H1 (cell line): ENCODE data around the gene TMEM59L.

Source experiments
- EZH2 ChIP-seq: fragments of 200-600 bp; sonication (generic); IDR thresholded peaks from 2 replicates; pipeline ENCODE4 v1.7.1; 2012; ENCODE audit warnings: low read depth, mild to moderate bottlenecking, moderate library complexity, low read length, inconsistent platforms; ENCODE audit not compliant: severe bottlenecking
- JUND ChIP-seq: IDR thresholded peaks from 2 replicates; pipeline ENCODE4 v1.6.1; 2011; ENCODE audit warnings: mild to moderate bottlenecking, improper control_type of control experiment, low read length
- MAFK ChIP-seq: IDR thresholded peaks from 2 replicates; pipeline ENCODE4 v1.6.1; 2012; ENCODE audit warnings: low read depth, mild to moderate bottlenecking, improper control_type of control experiment, low read length
- POLR2A ChIP-seq, 2 experiments: IDR thresholded peaks; 1 replicate in 1 of 2; 2 replicates in 1 of 2; pipeline ENCODE4 v1.6.1; 2011; ENCODE audit warnings: low read depth in 2 of 2, low read length in 2 of 2, mild to moderate bottlenecking in 2 of 2; ENCODE audit errors: control extremely low read depth in 1 of 2
- RXRA ChIP-seq: IDR thresholded peaks from 2 replicates; pipeline ENCODE4 v1.6.1; 2011; ENCODE audit warnings: low read depth, mild to moderate bottlenecking, low read length, moderate library complexity; ENCODE audit not compliant: insufficient read depth
- SIRT6 ChIP-seq: IDR thresholded peaks from one replicate; pipeline ENCODE4 v1.7.1; 2012; ENCODE audit warnings: low read length, inconsistent platforms
- USF2 ChIP-seq: IDR thresholded peaks from 2 replicates; pipeline ENCODE4 v1.6.1; 2011; ENCODE audit warnings: low read length, improper control_type of control experiment

- TF ChIP-seq MAFK, result no peak
- no peak for TF ChIP-seq POLR2A (IDR thresholded peaks at IDR 0.05; ENCODE audit: control extremely low read depth in 1 of 2, low read depth in 2 of 2, low read length in 2 of 2)
- TF ChIP-seq RXRA, result no peak
- TF ChIP-seq EZH2, result no peak
- TF ChIP-seq SIRT6, result no peak
- TF ChIP-seq JUND, result no peak
- TF ChIP-seq USF2, result no peak
Measured at GRCh38 chr19:18594824-18595373, 17.8 kb upstream of the TMEM59L start.
